Uterus (tissue), 4 donors: ENCODE measurements around the gene KRT38. TPM values are rescaled to one million over a fixed set of nuclear protein-coding genes. Genes with fewer than 3 reads are reported as not detected.
"Not testable (repeated sequence)": the region's sequence is repeated elsewhere in the genome, so short reads cannot be mapped to it uniquely, and the experiment has no call there.

Source experiments
- DNase-seq, 2 donors: peaks; one replicate each; pipeline ENCODE4 v3.0.0-alpha.2; 2019 to 2020
- H3K27ac ChIP-seq, 2 donors: fragments of 200-600 bp; sonication (generic); 1 replicate in 1 of 2; 2 replicates in 1 of 2; pipeline ENCODE4 v1.5.1; 2016 to 2018
- H3K27me3 ChIP-seq, 2 donors: fragments of 200-600 bp; sonication (generic); one replicate each; pipeline ENCODE4 v1.5.1; 2018 to 2019; ENCODE audit warnings: control low read depth in 1 of 2
- H3K36me3 ChIP-seq, 2 donors: fragments of 200-600 bp; sonication (generic); one replicate each; pipeline ENCODE4 v1.5.1; 2019; ENCODE audit warnings: control low read depth in 1 of 2
- H3K4me1 ChIP-seq, 2 donors: fragments of 200-600 bp; sonication (generic); one replicate each; pipeline ENCODE4 v1.5.1; 2018 to 2019; ENCODE audit warnings: control low read depth in 1 of 2
- H3K4me3 ChIP-seq, 2 donors: fragments of 200-600 bp; sonication (generic); 1 replicate in 1 of 2; 2 replicates in 1 of 2; pipeline ENCODE4 v1.5.1; 2018 to 2019; ENCODE audit warnings: mild to moderate bottlenecking in 1 of 2
- H3K9me3 ChIP-seq, 2 donors: fragments of 200-600 bp; sonication (generic); one replicate each; pipeline ENCODE4 v1.5.1; 2019; ENCODE audit warnings: control low read depth in 1 of 2
- CTCF ChIP-seq, 4 experiments: fragments of 200-600 bp in 2 of 4; fragments of 450-650 bp in 2 of 4; sonication (generic) in 2 of 4; IDR thresholded peaks; one replicate each; pipeline ENCODE4 v1.5.1; 2016 to 2019; ENCODE audit warnings: antibody characterized with exemption in 4 of 4, mild to moderate bottlenecking in 2 of 4, moderate library complexity in 1 of 4
- POLR2A ChIP-seq, 2 donors: fragments of 450-650 bp; IDR thresholded peaks; one replicate each; pipeline ENCODE4 v1.6.1; 2016; ENCODE audit warnings: antibody characterized with exemption in 2 of 2, mild to moderate bottlenecking in 1 of 2, moderate library complexity in 1 of 2
- intact Hi-C: fragments of 100-400 bp; cut with DNase I; formaldehyde crosslinking; loops from one replicate; pipeline ENCODE4 v1.15.1; 2023; ENCODE audit warnings: low total_unique reads
- total RNA-seq, 4 donors: library from RNA; depleted of rRNA in 3 of 4; stranded (reverse); fragments of >200 nt in 3 of 4; gene quantifications; one replicate each; pipeline versions ENCODE4 v1.1.0 to v1.2.4, GENCODE V29; 2014 to 2023
- donor health status: DM: yes; HTN: yes; CAD: no.

KRT38 gene
- total RNA-seq, 4 donors from 2014 or later, result not detected

GRCh38 chr17:41395611-41396010 lies 45.2 kb downstream of the KRT38 start:
- intact Hi-C loops, result no loop called here
- no peaks in the 10 kb centered on the region for H3K4me1 ChIP-seq
- TF ChIP-seq POLR2A (IDR thresholded peaks at IDR 0.05) (no peak), CTCF (IDR thresholded peaks at IDR 0.05) (no peak)
- DNase-seq, result no peak
- no peaks in the 10 kb centered on the region for H3K36me3 ChIP-seq
- H3K4me3 ChIP-seq, result no peak overlapping the region
- no peaks in the 10 kb centered on the region for H3K9me3 ChIP-seq
- H3K27ac ChIP-seq, result no peak overlapping the region
- no peaks in the 10 kb centered on the region for H3K27me3 ChIP-seq

- DNase-seq, H3K4me3 ChIP-seq, H3K27me3 ChIP-seq, H3K27ac ChIP-seq, H3K36me3 ChIP-seq, intact Hi-C loops, H3K4me1 ChIP-seq, H3K9me3 ChIP-seq: not testable (repeated sequence)
Measured at GRCh38 chr17:41395044-41395443, 45.7 kb downstream of the KRT38 start.

- H3K36me3 ChIP-seq, result no peaks in the 10 kb centered on the region
- no peak overlapping the region for H3K27ac ChIP-seq
- no peak for DNase-seq
- H3K4me1 ChIP-seq, result no peaks in the 10 kb centered on the region
- H3K9me3 ChIP-seq, result no peaks in the 10 kb centered on the region
- H3K4me3 ChIP-seq, result no peak overlapping the region
- intact Hi-C loops, result no loop called here
- H3K27me3 ChIP-seq, result no peaks in the 10 kb centered on the region
- TF ChIP-seq CTCF (IDR thresholded peaks at IDR 0.05) (no peak), POLR2A (IDR thresholded peaks at IDR 0.05) (no peak)
Measured at GRCh38 chr17:41394254-41394996, 46.4 kb downstream of the KRT38 start.

- no peak overlapping the region for H3K27ac ChIP-seq
- H3K27me3 ChIP-seq, result no peaks in the 10 kb centered on the region
- no peaks in the 10 kb centered on the region for H3K36me3 ChIP-seq
- intact Hi-C loops, result no loop called here
- no peak for DNase-seq
- H3K9me3 ChIP-seq, result no peaks in the 10 kb centered on the region
- no peaks in the 10 kb centered on the region for H3K4me1 ChIP-seq
- H3K4me3 ChIP-seq, result no peak overlapping the region
- TF ChIP-seq POLR2A (IDR thresholded peaks at IDR 0.05) (no peak), CTCF (IDR thresholded peaks at IDR 0.05) (no peak)
Measured at GRCh38 chr17:41393826-41394225, 47.0 kb downstream of the KRT38 start.

- Histone ChIP-seq H3K27ac (no peak overlapping the region), H3K4me1 (no peaks in the 10 kb centered on the region), H3K27me3 (no peaks in the 10 kb centered on the region), H3K9me3 (no peaks in the 10 kb centered on the region), H3K36me3 (no peaks in the 10 kb centered on the region), H3K4me3 (no peak overlapping the region)
- no peak for DNase-seq
- TF ChIP-seq POLR2A (IDR thresholded peaks at IDR 0.05) (no peak), CTCF (IDR thresholded peaks at IDR 0.05) (no peak)
- intact Hi-C loops, result no loop called here
Measured at GRCh38 chr17:41393294-41393693, 47.5 kb downstream of the KRT38 start.

GRCh38 chr17:41392278-41392677 lies 48.5 kb downstream of the KRT38 start:
- no peak overlapping the region for H3K27ac ChIP-seq
- intact Hi-C loops, result no loop called here
- no peaks in the 10 kb centered on the region for H3K4me1 ChIP-seq
- H3K9me3 ChIP-seq, result no peaks in the 10 kb centered on the region
- H3K4me3 ChIP-seq, result no peak overlapping the region
- H3K27me3 ChIP-seq, result no peaks in the 10 kb centered on the region
- DNase-seq, result no peak
- no peak for TF ChIP-seq POLR2A (IDR thresholded peaks at IDR 0.05)
- no peak for TF ChIP-seq CTCF (IDR thresholded peaks at IDR 0.05)
- no peaks in the 10 kb centered on the region for H3K36me3 ChIP-seq
